HG03045 (cell line): ENCODE data around the gene MORC2.

Experiments used
- ATAC-seq: cut with Tn5 transposase; IDR thresholded peaks from one replicate; pipeline ENCODE4 v1.9.1; 2021; ENCODE audit warnings: mild to moderate bottlenecking, moderate library complexity; ENCODE audit not compliant: unreplicated experiment

MORC2 gene

GRCh38 chr22:30889996-30890480, 78.5 kb downstream of the MORC2 start:
- ATAC-seq: no peak

DNA sequence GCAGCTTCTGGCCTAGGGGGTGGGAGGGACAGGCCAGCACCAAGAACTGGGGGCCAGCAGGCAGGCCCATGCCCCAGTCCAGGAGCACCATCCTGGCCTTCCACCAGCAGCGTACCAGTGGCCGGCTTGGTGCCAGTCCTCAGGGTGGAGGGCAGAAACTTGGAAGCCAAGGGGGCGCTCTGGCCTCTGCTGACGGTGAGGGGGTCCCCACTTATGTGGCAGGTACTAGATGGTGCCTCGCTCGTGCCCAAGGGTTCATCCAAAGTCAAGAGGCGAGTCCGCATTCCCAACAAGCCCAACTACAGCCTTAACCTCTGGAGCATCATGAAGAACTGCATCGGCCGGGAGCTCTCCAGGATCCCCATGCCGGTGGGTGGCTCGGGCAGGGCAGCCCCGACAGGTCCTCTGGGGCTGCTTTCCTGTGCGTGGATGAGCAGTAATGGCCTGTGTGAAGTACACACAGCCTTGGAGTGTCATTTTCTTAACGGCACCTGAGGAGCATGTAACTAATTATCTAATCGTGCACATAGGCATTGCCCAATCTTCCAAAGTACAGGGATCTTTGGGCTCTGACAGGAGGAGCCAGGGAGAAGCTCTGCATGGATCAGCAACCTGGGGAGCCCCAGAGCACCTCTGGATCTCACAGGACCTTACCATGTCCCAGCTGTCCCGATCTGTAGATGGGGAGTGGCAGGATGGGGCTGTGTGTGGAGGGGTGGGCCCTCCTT, 79.1 kb downstream of the MORC2 start:
- ATAC-seq: no peak

GRCh38 chr22:30887861-30888260, 80.7 kb downstream of the MORC2 start:
- no peak for ATAC-seq

DNA sequence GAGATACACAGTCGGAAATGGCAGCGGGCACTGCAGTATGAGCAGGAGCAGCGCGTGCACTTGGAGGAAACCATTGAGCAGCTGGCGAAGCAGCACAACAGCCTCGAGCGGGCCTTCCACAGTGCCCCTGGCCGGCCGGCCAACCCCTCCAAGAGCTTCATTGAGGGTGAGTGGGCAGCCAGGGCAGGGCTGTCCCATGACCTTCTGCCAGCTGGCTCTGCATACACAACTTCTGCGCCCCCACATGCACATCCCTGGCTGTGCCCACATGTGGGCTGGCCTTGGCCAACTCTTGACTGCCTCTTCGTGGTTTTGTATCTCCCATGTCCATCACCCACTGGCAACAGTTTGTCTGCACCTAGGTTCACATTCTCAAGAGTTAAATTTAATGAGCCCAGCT, 81.1 kb downstream of the MORC2 start:
- ATAC-seq: no peak

- no peak for ATAC-seq
Observed at GRCh38 chr22:30885591-30885990, 83.0 kb downstream of the MORC2 start.

DNA sequence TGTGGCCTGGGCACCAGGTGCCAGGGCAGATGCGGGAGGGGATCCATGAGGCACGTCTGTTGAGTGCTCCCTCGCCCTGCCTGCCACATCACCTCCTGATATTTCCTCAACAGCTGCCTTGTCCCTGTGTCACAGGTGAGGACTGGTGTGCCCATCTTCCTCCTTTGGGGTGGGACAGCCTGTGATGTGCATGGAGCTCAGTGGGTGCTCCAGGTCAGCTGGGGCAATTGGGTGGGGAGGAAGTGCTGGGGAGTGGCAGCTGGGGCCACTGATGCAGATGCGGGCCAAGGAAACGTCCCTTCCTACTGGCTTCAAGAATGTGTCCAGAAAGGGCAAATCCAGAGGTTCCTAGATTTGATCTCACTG, 83.6 kb downstream of the MORC2 start:
- no peak for ATAC-seq

- ATAC-seq: no peak
Observed at GRCh38 chr22:30884211-30885000, 84.2 kb downstream of the MORC2 start.

DNA sequence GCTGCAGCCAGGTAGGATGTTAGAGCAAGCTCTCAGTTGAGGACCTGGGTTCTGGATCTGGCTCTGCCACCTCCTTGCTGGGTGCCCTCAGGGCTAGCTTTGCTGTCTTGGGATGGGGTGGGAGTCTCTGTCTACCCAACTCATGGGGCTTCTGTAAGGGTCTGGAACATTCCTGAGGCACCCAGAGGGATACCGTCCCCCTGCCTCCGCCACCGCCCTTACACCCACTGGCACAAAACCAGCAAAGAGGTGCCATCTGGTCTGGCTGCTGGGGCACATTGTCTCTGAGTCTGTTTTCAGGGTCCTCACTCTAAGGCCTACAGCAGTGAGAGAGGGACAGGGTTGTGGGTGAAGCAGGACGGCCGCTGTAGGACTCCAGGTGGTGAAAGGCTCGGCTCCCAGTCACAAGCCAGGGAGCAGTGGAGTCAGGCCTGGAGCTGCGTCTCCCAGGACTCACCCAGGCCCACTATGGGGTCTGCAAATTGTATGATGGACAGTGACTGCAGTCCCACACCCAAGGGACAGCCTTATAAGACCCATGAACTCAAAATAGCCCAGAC, 84.9 kb downstream of the MORC2 start:
- no peak for ATAC-seq

- ATAC-seq: no peak
Observed at GRCh38 chr22:30882974-30883533, 85.5 kb downstream of the MORC2 start.

DNA sequence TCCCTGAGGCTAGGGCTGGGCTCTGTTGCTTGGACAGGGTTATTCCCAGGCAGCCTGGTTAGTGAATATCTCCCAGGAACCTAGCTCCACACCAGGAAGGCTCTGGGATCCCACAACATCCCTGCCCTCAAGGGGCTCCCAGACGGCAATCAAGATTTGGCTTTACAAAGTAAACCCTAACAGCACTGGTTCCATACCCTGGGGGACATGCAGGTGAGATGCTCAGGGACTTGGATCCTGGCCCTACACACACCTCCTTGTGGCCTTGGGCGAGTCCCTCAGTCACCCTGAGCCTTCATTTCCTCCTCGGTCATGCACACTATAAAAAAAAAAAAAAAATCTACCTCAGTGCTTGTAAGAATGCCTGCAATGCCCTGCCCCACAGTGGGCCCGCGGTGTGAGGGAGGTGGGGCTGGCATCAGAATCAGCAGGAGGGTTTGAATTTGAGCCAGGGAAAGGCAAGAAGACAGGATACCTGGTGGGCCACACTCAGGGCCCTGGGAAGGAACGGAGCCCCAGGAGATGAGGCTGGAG, 86.3 kb downstream of the MORC2 start:
- no peak for ATAC-seq

DNA sequence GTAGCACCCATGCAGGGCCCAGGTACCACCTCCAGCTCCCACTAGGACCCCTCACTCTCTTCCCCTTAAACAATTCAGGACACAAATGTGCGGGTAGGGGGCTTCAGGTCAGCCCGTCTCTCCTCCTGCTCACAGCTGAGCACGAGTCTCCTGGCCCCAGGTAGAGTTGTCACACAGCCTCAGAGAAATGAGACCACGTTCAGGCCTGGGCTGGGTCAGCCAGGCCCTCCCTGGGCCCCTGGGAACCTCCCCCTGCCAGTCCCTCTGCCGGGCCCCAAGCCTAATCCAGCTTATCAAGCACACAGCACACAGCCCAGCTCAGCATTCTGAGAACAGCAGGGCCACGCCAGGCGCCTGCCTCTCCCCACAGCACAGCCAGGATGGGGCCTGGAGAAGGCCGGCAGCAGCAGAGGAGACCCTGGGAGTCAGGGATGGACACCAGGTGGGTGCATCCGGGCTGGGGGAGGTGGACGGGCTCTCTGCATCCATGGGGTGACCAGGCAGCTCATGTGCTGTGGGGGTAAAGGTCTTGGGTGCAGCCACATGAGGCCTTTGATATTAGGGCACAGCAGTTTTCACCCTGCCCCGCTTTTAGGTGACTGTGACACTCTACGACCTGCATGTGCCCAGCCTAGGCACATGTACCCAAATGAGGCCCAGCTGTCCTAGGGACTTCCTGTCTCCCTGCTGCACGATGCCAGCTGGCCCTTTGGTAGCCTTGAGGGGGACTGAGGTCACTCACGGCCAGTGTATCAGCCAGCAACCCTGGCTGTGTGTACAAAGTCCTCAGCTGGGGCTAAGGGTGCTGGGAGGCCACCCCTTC, 87.0 kb downstream of the MORC2 start:
- no peak for ATAC-seq

GRCh38 chr22:30880847-30881246, 87.7 kb downstream of the MORC2 start:
- ATAC-seq: no peak

GRCh38 chr22:30880181-30880601, 88.4 kb downstream of the MORC2 start:
- ATAC-seq: no peak

DNA sequence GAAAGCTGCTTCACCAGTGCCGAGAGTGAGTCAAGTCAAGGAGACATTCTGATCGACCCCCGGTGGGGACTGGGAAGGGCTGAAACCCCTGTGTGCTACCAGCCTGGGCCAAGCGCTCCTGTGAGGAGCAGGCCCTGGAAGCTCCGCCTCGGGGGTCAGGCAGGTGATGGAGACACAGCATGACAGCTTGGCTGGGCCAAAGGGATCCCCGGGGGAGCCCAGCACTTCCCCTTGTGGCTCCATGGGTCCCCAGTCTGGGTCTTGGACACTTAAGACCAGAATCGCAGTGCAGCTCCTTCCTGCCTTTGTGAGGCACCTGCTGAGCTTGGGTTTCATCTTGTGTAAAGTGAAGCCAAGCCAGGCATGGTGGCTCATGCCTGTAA, 89.2 kb downstream of the MORC2 start:
- ATAC-seq: no peak

GRCh38 chr22:30878516-30879414, 89.8 kb downstream of the MORC2 start:
- ATAC-seq: no peak

DNA sequence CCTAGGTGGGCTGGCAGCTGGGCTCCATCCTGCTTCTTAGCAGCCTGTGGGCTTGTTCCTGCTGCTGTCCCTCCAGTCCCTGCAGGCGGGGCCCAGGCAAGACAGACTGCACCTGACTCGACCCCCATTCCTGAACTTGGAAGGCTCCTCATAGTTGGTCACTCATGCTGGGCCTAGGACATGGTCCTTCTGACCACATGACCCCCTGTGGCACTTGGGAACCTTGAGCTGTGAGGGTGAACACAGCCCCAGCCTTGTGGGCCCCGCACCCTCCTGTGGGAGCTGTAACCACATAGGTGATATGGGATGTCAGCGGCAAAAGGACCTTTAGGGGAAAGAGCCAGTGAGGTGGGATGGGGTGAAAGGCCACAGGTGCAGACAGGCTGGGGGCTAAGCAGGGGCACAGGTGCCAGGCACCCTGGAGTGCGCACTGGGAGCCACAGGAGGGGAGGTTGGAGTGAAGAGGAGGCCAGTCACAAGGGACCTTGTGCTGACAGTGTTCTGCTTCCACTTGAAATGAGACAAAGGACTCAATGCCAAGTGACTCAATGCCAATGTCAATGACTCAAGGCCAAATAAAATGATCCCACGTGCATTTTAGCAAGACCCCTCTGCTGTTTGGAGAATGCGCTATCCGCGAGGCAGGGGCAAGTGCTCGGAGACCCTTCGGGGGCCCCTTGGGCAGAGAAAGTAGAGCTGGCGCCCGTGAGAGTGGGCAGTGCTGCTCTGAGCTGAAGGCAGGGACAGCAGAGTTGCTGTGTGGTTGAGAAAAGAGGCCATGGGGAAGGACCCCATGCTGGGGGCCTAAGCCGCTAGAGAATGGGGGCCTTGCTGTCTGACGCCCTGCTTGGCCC, 90.7 kb downstream of the MORC2 start:
- ATAC-seq: no peak

DNA sequence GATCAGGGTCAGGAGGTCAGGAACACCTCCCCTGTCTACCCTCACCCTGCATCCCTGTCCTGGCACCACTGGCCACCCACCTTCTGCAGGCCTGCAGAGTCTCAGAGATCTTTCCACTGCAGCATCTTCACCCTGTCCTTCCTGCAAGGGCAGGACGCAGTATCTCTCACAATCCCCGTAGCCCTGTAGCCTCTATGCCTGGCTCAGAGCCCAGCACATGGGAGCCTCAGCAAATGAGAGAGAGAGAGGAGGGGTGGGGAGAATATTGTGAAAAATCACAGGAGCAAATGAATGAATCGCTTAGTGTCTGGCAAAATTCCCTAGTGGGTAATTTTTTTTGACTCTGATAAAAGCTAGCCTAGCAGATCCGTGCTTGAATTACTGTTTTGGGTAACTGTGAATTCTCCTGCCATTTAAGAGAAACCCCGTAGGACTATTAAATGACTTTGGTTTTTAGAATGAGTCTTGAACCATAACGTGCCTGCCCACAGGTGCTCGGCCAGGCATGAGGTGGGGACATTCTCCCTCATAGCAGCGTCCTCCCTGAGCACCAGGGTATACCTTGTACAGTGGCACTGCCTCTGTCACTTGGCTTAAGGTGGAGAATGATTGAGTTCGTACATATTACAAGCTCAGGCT, 91.5 kb downstream of the MORC2 start:
- ATAC-seq: no peak

DNA sequence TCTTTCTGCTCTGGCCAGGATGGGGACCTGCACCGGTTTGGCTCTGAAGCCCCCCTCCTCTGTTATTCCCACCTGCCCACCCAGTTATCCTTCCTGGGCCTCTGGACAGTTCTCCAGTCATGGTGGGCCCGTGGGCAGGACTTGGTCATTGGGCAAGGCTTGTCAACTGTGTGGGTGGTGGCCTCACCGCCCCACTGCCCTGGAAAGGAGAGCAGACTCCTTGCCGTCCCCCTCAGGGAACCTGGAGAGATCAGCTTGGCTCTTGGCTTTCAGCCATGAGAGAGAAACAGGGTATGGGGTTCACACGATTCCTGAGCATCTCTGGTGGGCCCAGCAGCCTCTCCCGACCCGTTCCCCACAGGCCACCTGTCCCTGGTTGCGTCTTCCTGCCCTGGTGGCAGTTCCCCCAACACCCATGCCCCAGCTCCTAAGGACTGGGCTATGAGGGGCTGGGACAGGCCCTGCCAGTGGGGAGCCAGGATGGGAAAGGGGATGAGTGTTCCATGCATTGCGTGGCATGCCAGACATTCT, 92.3 kb downstream of the MORC2 start:
- no peak for ATAC-seq
